IMR-90 (cell line): ENCODE measurements around the gene GPC6.

Experiments
- FOS ChIP-seq: fragments of 150-350 bp; IDR thresholded peaks from 2 replicates; pipeline ENCODE4 v1.6.1; 2016; ENCODE audit warnings: low read depth, low read length
- RAD21 ChIP-seq: IDR thresholded peaks from 2 replicates; pipeline ENCODE4 v1.6.1; 2012; ENCODE audit warnings: low read length, improper control_type of control experiment
- RCOR1 ChIP-seq: IDR thresholded peaks from 2 replicates; pipeline ENCODE4 v1.6.1; 2012; ENCODE audit warnings: mild to moderate bottlenecking, low read length, improper control_type of control experiment; ENCODE audit not compliant: insufficient replicate concordance
- TF ChIP-seq, protein P1 (sequence below): conservative IDR thresholded peaks from 2 replicates; pipeline ENCODE4 v1.5.1; 2012; ENCODE audit warnings: mild to moderate bottlenecking, low read depth, low read length, improper control_type of control experiment

DNA sequence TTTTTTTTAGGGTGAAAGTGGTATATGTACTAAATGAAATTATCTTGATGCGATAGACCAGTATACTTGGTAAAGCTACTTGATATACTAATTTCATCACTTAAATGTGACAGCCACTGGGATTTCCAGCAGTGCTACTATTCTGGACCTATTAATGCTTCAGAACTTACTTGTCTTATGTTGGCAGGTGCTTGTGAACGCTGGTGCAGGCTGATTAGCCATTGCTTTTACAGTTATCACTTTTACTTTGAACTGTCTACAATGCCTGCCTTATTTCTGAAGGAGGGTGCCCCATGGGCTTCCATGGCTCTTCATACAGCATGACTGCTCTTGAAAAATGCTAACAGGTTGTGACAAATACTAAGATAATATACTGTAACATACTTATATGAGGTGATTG lies 294.7 kb downstream of the GPC6 start:
- TF ChIP-seq FOS = no peak
- TF ChIP-seq RAD21 = no peak
- TF ChIP-seq, protein P1, sequence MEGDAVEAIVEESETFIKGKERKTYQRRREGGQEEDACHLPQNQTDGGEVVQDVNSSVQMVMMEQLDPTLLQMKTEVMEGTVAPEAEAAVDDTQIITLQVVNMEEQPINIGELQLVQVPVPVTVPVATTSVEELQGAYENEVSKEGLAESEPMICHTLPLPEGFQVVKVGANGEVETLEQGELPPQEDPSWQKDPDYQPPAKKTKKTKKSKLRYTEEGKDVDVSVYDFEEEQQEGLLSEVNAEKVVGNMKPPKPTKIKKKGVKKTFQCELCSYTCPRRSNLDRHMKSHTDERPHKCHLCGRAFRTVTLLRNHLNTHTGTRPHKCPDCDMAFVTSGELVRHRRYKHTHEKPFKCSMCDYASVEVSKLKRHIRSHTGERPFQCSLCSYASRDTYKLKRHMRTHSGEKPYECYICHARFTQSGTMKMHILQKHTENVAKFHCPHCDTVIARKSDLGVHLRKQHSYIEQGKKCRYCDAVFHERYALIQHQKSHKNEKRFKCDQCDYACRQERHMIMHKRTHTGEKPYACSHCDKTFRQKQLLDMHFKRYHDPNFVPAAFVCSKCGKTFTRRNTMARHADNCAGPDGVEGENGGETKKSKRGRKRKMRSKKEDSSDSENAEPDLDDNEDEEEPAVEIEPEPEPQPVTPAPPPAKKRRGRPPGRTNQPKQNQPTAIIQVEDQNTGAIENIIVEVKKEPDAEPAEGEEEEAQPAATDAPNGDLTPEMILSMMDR = no peak
- no peak for TF ChIP-seq RCOR1
